HG03097 (cell line): Measurements from ENCODE around the gene OR2L13.
"Not testable (repeated sequence)": the region's sequence is repeated elsewhere in the genome, so short reads cannot be mapped to it uniquely, and the experiment has no call there.

Experiments
- ATAC-seq: cut with Tn5 transposase; IDR thresholded peaks from one replicate; pipeline ENCODE4 v1.9.1; 2021; ENCODE audit not compliant: unreplicated experiment, low FRiP score

OR2L13 gene, protein sequence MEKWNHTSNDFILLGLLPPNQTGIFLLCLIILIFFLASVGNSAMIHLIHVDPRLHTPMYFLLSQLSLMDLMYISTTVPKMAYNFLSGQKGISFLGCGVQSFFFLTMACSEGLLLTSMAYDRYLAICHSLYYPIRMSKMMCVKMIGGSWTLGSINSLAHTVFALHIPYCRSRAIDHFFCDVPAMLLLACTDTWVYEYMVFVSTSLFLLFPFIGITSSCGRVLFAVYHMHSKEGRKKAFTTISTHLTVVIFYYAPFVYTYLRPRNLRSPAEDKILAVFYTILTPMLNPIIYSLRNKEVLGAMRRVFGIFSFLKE

GRCh38 chr1:248094884-248095283 is at the start of gene OR2L13:
Gene OR2L13, plus strand, starts transcription at chr1:248095184. Its CDS starts 4,192 bp downstream, at chr1:248099376.
- ATAC-seq, result no peak

DNA sequence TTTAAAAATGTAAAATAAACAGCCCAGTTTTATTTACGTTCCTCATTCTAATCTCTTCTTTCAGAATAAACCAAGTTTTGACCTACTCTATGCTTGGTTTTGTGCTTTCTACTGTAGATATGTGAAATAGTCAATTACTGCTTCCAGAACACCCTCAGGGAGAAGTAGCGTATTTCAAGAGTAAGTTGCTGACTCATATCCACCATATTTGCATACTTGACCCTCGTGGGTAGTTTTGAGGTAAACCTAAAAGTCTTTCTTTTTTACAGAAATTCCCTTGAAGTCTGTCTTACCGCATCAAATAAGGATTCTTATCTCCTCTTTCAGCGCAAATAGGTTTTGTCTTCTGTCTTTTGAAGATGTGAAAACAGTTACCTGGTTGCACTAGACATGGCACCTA is 49.8 kb upstream of the OR2L13 start:
- ATAC-seq, result no peak

- no peak for ATAC-seq
Measured at GRCh38 chr1:248046536-248046935, 48.4 kb upstream of the OR2L13 start, which contains the start of gene OR2L3. Gene OR2L3, plus strand, starts transcription at chr1:248046836. Its CDS starts 13,846 bp downstream, at chr1:248060682.

GRCh38 chr1:248047008-248047407 is 48.0 kb upstream of the OR2L13 start:
- no peak for ATAC-seq

DNA sequence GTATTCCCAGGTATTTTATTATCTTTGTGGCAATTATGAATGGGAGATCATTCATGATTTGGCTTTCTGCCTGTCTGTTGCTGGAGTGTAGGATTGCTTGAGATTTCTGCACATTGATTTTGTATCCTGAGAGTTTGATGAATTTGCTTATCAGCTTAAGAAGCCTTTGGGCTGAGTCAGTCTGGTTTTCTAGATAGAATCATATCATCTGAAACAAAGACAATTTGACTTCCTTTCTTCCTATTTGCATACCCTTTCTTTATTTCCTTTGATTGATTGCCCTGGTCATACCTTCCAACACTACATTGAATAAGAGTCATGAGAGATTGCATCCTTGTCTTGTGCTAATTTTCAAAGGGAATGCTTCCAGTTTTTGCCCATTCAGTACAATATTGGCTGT is 40.3 kb upstream of the OR2L13 start:
- no peak for ATAC-seq

- ATAC-seq, result no peak
Measured at GRCh38 chr1:248055261-248055660, 39.7 kb upstream of the OR2L13 start.

- no peak for ATAC-seq
Measured at GRCh38 chr1:248065071-248065470, 29.9 kb upstream of the OR2L13 start.

DNA sequence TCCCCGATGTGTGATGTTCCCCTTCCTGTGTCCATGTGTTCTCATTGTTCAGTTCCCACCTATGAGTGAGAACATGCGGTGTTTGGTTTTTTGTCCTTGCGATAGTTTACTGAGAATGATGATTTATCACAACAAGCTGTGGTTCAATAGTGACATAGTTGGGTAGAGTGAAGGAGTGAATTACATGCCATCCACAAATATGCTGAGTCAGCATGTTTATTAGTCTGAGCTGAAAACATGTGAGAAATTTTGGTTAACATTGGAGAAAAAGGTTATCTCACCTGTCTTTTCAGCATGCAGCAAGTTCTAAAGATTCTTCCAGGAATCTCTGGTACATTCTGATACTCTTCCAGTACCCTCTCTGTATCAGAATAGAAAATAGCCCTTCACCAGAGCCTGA is 29.4 kb upstream of the OR2L13 start:
- ATAC-seq, result no peak

GRCh38 chr1:248083864-248084263 is 11.1 kb upstream of the OR2L13 start:
- not testable (repeated sequence) for ATAC-seq

GRCh38 chr1:248098529-248098928 is 3.5 kb downstream of the OR2L13 start:
- ATAC-seq, result no peak

GRCh38 chr1:248102847-248103246 is 7.9 kb downstream of the OR2L13 start:
- ATAC-seq, result no peak

DNA sequence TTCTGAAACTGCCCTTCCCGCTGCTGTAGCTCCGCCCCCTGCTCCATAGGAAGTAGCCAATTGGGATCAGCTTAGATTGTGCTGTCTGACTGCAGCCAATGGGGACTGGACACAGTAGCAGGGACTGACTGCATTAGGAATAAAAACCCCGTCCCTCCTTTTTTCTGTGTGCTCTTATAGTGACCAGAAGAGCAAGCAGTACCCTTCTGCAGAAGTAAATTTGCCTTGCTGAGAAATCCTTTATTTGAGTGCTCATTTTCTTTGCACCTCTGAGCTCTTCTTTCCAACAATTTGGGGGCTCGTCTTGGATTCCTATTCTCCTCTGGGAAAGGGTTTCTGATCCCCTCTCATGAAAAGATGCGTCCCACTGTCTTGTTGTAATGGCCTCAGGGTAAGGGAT is 16.2 kb downstream of the OR2L13 start:
- ATAC-seq, result no peak

- ATAC-seq, result no peak
Measured at GRCh38 chr1:248114890-248115289, 19.9 kb downstream of the OR2L13 start.

GRCh38 chr1:248127653-248128052 is 32.7 kb downstream of the OR2L13 start:
- ATAC-seq, result no peak

DNA sequence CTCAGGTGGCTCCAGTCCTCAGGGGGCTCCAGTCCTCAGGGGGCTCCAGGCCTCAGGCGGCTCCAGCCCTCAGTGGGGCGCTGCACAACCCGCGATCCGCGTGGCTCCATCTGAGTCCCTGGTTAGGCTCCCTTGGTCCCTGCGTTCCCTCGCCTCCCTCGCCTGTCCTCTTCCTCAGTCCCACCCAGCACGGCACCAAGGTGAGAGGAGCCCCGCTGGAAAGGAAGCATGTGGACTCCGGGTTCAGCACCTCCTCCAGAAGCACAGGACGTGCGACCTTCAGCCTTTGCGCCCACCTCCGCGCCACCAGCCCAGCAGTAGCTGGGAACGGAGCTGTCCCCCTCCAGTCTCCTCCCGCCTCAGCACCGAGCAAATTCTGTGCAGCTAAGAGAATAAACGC is 41.8 kb downstream of the OR2L13 start:
- no peak for ATAC-seq

- ATAC-seq, result no peak
Measured at GRCh38 chr1:248140846-248141245, 45.9 kb downstream of the OR2L13 start.

GRCh38 chr1:248143311-248143710 is 48.3 kb downstream of the OR2L13 start:
- ATAC-seq, result no peak

- ATAC-seq, result no peak
Measured at GRCh38 chr1:248144513-248145198, 49.7 kb downstream of the OR2L13 start, which contains the start of gene OR2M5. Gene OR2M5, plus strand, starts transcription at chr1:248145148. Its CDS starts 0 bp downstream, at chr1:248145148.
